GM23248 (cell line): Measurements from ENCODE around the gene MAP4K2. TPM values are rescaled to one million over a fixed set of nuclear protein-coding genes. Genes with fewer than 3 reads are reported as not detected.

Experiments used
- DNase-seq: peaks from one replicate; pipeline ENCODE4 v3.0.0-alpha.2; 2015
- H2AFZ ChIP-seq: fragments of 200-600 bp; sonication (generic); 2 replicates; pipeline ENCODE4 v1.6.1; 2016; ENCODE audit warnings: antibody characterized with exemption
- H3F3A ChIP-seq: fragments of 200-600 bp; sonication (generic); 2 replicates; pipeline ENCODE4 v1.6.1; 2016; ENCODE audit warnings: mild to moderate bottlenecking, antibody characterized with exemption, mixed run types; ENCODE audit not compliant: insufficient read depth
- H3K27ac ChIP-seq: fragments of 200-600 bp; sonication (generic); 2 replicates; pipeline ENCODE4 v1.5.1; 2016; ENCODE audit warnings: mild to moderate bottlenecking
- H3K27me3 ChIP-seq: fragments of 200-600 bp; sonication (generic); replicated peaks from 2 replicates; pipeline ENCODE4 v1.6.1; 2016; ENCODE audit warnings: mild to moderate bottlenecking; ENCODE audit not compliant: insufficient read depth
- H3K36me3 ChIP-seq: fragments of 200-600 bp; sonication (generic); 2 replicates; pipeline ENCODE4 v1.6.1; 2016; ENCODE audit warnings: low read depth, mild to moderate bottlenecking
- H3K4me1 ChIP-seq: fragments of 200-600 bp; sonication (generic); 2 replicates; pipeline ENCODE4 v1.6.1; 2016; ENCODE audit warnings: mild to moderate bottlenecking; ENCODE audit not compliant: insufficient read depth
- H3K4me2 ChIP-seq: fragments of 200-600 bp; sonication (generic); one replicate; pipeline ENCODE4 v1.6.1; 2016; ENCODE audit warnings: mild to moderate bottlenecking; ENCODE audit not compliant: unreplicated experiment
- H3K4me3 ChIP-seq: fragments of 200-600 bp; sonication (generic); 2 replicates; pipeline ENCODE4 v1.5.1; 2016; ENCODE audit warnings: mild to moderate bottlenecking
- H3K79me2 ChIP-seq: fragments of 200-600 bp; sonication (generic); 2 replicates; pipeline ENCODE4 v1.6.1; 2016; ENCODE audit warnings: mild to moderate bottlenecking; ENCODE audit not compliant: insufficient read depth
- H3K9ac ChIP-seq: fragments of 200-600 bp; sonication (generic); 2 replicates; pipeline ENCODE4 v1.6.1; 2016; ENCODE audit warnings: mild to moderate bottlenecking
- H3K9me2 ChIP-seq: fragments of 200-600 bp; sonication (generic); 2 replicates; pipeline ENCODE4 v1.6.1; 2016; ENCODE audit warnings: mixed run types, mild to moderate bottlenecking, moderate library complexity; ENCODE audit not compliant: insufficient read depth
- H3K9me3 ChIP-seq: fragments of 200-600 bp; sonication (generic); one replicate; pipeline ENCODE4 v1.6.1; 2017; ENCODE audit warnings: low read depth
- H4K20me1 ChIP-seq: fragments of 200-600 bp; sonication (generic); 2 replicates; pipeline ENCODE4 v1.6.0; 2016; ENCODE audit not compliant: insufficient read depth
- EZH2 ChIP-seq: fragments of 200-600 bp; sonication (generic); IDR thresholded peaks from 2 replicates; pipeline ENCODE4 v1.6.1; 2018; ENCODE audit warnings: antibody characterized with exemption, mild to moderate bottlenecking; ENCODE audit not compliant: insufficient read depth, poor library complexity, severe bottlenecking
- EZH2phosphoT487 ChIP-seq: fragments of 200-600 bp; sonication (generic); IDR thresholded peaks from 2 replicates; pipeline ENCODE4 v1.6.1; 2018; ENCODE audit warnings: antibody characterized with exemption, moderate library complexity, mild to moderate bottlenecking, low read depth; ENCODE audit not compliant: insufficient read depth
- WGBS, 2 experiments: methylation state at CpG; one replicate each; pipeline ENCODE4 v1.1.6; 2015 to 2017; ENCODE audit warnings: low lambda C conversion rate in 2 of 2, low coverage in 1 of 2; ENCODE audit errors: missing lambda C conversion rate in 2 of 2; 5-methylcytosine and 5-hydroxymethylcytosine counted together
- in situ Hi-C: fragments of 300-500 bp; cut with MboI; formaldehyde crosslinking; loops from 2 replicates; pipeline ENCODE4 v1.15.0; 2020
- polyA plus RNA-seq: library from polyadenylated mRNA; unstranded; fragments of >200 nt; fragmentation: Nextera tagmentation; extraction: Ambion mirVana; gene quantifications from 2 replicates; pipeline ENCODE4 v1.2.1, GENCODE V29; 2016
- total RNA-seq: library from RNA; depleted of rRNA; stranded (reverse); fragments of >200 nt; shearing (Covaris generic); gene quantifications from 2 replicates; pipeline ENCODE4 v1.2.3, GENCODE V29; 2014

The MAP4K2 gene
- total and polyA plus RNA-seq, 2 experiments from 2014 or later: 6.2 to 18.2 TPM

DNA sequence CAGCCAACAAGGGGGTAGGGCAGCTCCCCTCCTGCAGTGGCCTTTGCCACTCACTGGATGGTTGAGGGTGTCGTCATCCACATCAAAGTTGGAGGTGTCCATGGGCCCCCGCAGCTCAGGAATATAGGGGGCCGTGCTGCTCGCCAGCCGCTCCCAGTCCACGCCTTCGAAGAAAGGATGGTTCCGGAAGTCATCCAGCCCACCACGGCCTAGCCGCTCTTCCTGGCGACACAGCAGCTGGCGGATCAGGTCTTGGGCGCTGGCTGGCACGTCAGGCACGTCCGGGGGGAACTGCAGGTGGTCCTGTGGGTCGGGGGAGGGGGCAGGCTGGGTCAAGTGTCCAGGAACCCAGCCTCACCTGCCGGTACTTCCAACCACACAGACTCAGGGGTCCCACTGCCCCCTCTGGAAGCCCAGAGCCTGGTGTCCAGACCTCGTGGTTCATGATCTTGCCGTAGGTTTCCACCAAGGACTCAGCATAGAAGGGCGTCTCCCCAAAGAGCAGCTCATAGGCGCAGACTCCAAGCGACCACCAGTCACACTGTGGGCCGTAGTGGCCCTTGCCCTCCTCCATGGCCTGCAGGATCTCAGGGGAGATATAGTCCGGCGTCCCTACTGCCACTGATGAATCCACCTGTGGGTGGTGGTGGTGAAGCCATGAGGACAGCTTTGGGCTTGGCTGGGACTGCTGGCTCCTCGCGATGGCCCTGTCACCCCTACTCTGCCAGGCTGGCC lies 35.8 kb upstream of the MAP4K2 start:
- Histone ChIP-seq H3K27ac (no peak overlapping the region), H3K9me2 (no peaks in the 10 kb centered on the region), H3K79me2 (no peaks in the 10 kb centered on the region), H3K4me2 (no peak overlapping the region), H3K9ac (no peak overlapping the region), H2AFZ (no peak overlapping the region), H3K4me1 (no peaks in the 10 kb centered on the region), H4K20me1 (no peaks in the 10 kb centered on the region), H3K36me3 (no peaks in the 10 kb centered on the region), H3K9me3 (no peaks in the 10 kb centered on the region), H3K27me3 (no peaks in the 10 kb centered on the region), H3F3A (no peaks in the 10 kb centered on the region), H3K4me3 (no peak overlapping the region)
- in situ Hi-C loops: no loop called here
- DNase-seq: no peak
- TF ChIP-seq EZH2phosphoT487: no peak
- no peak for TF ChIP-seq EZH2
- 91 to 93% methylated on average over 26 to 28 of the region's 28 CpGs for WGBS, 2 experiments

DNA sequence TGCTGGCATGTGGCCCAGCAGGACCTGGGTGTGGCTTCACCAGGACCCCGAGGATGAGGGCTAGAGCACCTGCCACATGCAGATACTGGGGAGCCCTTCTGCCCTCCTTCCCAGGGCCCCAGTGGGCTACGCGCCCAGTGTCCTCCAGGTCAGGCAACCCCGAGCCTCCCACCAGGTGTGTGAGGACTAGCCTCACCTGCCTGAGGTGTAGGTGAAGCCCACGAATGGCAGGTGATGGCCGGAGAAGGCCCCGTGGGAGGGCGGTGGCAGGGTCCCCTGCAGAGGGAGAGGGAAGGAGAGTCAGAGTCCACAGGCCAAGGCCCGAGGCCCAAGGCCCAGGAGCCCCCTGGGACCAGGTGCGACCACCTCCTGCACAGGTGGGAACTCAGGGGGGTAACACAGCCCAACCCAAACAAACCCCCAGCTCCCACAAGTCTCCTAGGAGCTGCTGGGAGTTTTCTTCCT lies 34.9 kb upstream of the MAP4K2 start:
- Histone ChIP-seq H3K79me2 (no peaks in the 10 kb centered on the region), H3K9me3 (no peaks in the 10 kb centered on the region), H3F3A (no peaks in the 10 kb centered on the region), H3K27ac (no peak overlapping the region), H3K27me3 (no peaks in the 10 kb centered on the region), H3K4me1 (no peaks in the 10 kb centered on the region), H2AFZ (no peak overlapping the region), H3K36me3 (no peaks in the 10 kb centered on the region), H3K9me2 (no peaks in the 10 kb centered on the region), H3K4me3 (no peak overlapping the region), H4K20me1 (no peaks in the 10 kb centered on the region), H3K4me2 (no peak overlapping the region), H3K9ac (no peak overlapping the region)
- 88 to 95% methylated on average over 10 of the region's 10 CpGs for WGBS, 2 experiments
- in situ Hi-C loops: no loop called here
- no peak for DNase-seq
- TF ChIP-seq EZH2 (no peak), EZH2phosphoT487 (no peak)

DNA sequence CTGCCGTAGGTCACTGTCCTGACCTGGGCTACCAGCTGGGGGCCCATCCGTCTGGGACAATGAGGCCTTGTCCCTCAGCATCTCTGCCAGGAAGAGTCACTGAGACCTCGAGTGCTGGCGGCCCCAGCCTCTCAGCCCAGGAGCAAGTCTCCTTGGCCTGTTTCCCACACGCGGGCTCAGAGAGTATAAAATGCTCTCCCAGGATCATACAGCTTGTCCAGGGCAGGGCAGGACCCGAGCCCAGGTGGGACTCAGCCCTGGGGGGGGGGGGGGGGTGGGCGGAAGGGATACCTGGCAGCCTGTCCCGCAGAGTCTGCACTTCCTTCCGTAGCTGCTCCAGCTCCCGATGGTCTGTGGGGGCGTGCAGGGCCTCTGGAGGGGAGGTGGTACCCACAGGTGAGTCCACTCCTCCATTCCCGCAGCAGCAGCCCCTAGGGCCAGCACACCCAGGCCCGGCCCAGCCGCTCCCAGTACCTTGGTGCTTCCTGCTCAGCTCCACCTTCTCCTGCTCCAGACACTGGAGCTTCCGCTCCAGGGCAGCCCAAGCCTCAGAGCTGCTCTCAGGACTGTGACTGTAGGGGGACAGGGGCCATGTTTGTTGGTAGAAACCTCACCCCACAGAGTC lies 33.5 kb upstream of the MAP4K2 start:
- H3K4me3 ChIP-seq: no peak overlapping the region
- WGBS, 2 experiments: 78 to 80% methylated on average over 11 to 16 of the region's 16 CpGs
- no peak overlapping the region for H3K4me2 ChIP-seq
- no peaks in the 10 kb centered on the region for H3K9me2 ChIP-seq
- no peaks in the 10 kb centered on the region for H3K36me3 ChIP-seq
- H3K27ac ChIP-seq: no peak overlapping the region
- no peak overlapping the region for H2AFZ ChIP-seq
- H3K27me3 ChIP-seq: no peaks in the 10 kb centered on the region
- no peaks in the 10 kb centered on the region for H4K20me1 ChIP-seq
- no peaks in the 10 kb centered on the region for H3K4me1 ChIP-seq
- H3K79me2 ChIP-seq: no peaks in the 10 kb centered on the region
- H3K9me3 ChIP-seq: no peaks in the 10 kb centered on the region
- H3K9ac ChIP-seq: no peak overlapping the region
- in situ Hi-C loops: no loop called here
- no peaks in the 10 kb centered on the region for H3F3A ChIP-seq
- TF ChIP-seq EZH2 (no peak), EZH2phosphoT487 (no peak)
- no peak for DNase-seq

DNA sequence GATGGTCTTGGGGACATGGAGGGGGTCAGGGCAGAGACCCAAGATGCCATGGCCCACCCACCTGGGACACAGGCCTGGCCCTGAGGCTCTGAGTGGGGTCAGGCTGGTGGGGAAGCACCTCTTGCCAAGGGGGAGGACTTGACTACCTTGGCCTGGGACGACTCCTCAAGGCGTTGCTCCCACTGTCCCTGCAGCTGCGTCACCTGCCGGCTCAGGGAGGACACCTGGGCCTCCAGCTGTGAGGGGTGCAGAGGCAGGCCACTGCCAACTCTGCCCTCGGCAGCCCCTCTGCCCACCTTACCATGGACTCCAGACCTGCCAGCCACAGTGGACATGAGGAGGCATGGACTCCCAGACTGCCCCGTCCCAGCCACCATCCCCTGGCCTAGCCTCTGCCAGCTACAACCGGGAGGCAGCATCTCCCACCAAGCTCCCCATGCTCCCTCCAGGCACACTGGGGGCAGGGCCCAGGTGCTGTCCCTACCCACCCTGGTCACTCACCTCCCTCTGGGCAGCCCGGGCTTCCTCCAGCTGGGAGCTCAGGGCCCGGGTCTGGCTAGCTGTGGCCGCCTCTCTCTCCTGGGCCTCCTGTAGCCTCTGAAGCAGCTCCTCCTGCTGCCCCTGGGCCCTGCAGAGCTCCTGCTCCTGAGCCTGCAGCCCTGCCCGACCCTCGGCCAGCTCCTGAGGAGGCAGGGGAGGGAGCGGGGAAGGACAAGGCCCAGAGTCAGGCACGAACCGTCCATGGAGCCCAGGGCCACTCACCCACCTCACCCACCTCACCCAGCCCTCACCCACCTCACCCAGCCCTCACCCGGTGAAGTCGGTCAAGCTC lies 32.8 kb upstream of the MAP4K2 start:
- no peak overlapping the region for H3K4me3 ChIP-seq
- DNase-seq: no peak
- H3K27me3 ChIP-seq: no peaks in the 10 kb centered on the region
- no peak overlapping the region for H2AFZ ChIP-seq
- TF ChIP-seq EZH2: no peak
- no peak for TF ChIP-seq EZH2phosphoT487
- H3F3A ChIP-seq: no peaks in the 10 kb centered on the region
- no peaks in the 10 kb centered on the region for H3K36me3 ChIP-seq
- H3K4me1 ChIP-seq: no peaks in the 10 kb centered on the region
- no peaks in the 10 kb centered on the region for H3K9me3 ChIP-seq
- H3K79me2 ChIP-seq: no peaks in the 10 kb centered on the region
- no peak overlapping the region for H3K27ac ChIP-seq
- no peak overlapping the region for H3K4me2 ChIP-seq
- H4K20me1 ChIP-seq: no peaks in the 10 kb centered on the region
- WGBS, 2 experiments: 78 to 86% methylated on average over 14 to 17 of the region's 17 CpGs
- no peaks in the 10 kb centered on the region for H3K9me2 ChIP-seq
- in situ Hi-C loops: no loop called here
- H3K9ac ChIP-seq: no peak overlapping the region
